Erythroblast (primary cell): ENCODE measurements around the gene OCA2.
A peak's percentile ranks its signal among the peaks of the same experiment; 100 is the strongest.

Experiments
- DNase-seq, 2 experiments: peaks; one replicate each; lab custom pipeline; 2025; lab: John Stamatoyannopoulos, UW
- GATA1 ChIP-seq: IDR thresholded peaks from 2 replicates; pipeline ENCODE4 v1.6.1; 2011; ENCODE audit warnings: low read depth, mild to moderate bottlenecking, control low read depth, low read length, moderate library complexity
- POLR2A ChIP-seq: IDR thresholded peaks from 2 replicates; pipeline ENCODE4 v1.6.1; 2011; ENCODE audit warnings: mild to moderate bottlenecking, low read length

Gene OCA2

GRCh38 chr15:28114114-28114455 is 15.0 kb upstream of the OCA2 start:
- DNase-seq = no peak

GRCh38 chr15:28113394-28114113 is 14.4 kb upstream of the OCA2 start:
- no peak for TF ChIP-seq GATA1
- TF ChIP-seq POLR2A = no peak
- no peak for DNase-seq

More at GRCh38 chr15:28114114-28114455, 15.0 kb upstream of the OCA2 start:
- no peak for TF ChIP-seq POLR2A

- no peak for DNase-seq
Measured at GRCh38 chr15:28112962-28113361, 13.8 kb upstream of the OCA2 start.

GRCh38 chr15:28112101-28112760 is 13.1 kb upstream of the OCA2 start:
- TF ChIP-seq GATA1 (no peak), POLR2A (no peak)
- no peak for DNase-seq

More at GRCh38 chr15:28112962-28113361, 13.8 kb upstream of the OCA2 start:
- no peak for TF ChIP-seq POLR2A
- no peak for TF ChIP-seq GATA1

- DNase-seq = no peak
- TF ChIP-seq POLR2A = no peak
- no peak for TF ChIP-seq GATA1
Measured at GRCh38 chr15:28111543-28111942, 12.4 kb upstream of the OCA2 start.

GRCh38 chr15:28110481-28110881 is 11.4 kb upstream of the OCA2 start:
- DNase-seq = no peak
- TF ChIP-seq POLR2A (no peak), GATA1 (no peak)

GRCh38 chr15:28109626-28110455 is 10.7 kb upstream of the OCA2 start:
- TF ChIP-seq GATA1 = no peak
- no peak for TF ChIP-seq POLR2A
- no peak for DNase-seq

GRCh38 chr15:28107904-28108275 is 8.8 kb upstream of the OCA2 start:
- DNase-seq = no peak
- TF ChIP-seq POLR2A = no peak
- no peak for TF ChIP-seq GATA1

GRCh38 chr15:28107111-28107903 is 8.2 kb upstream of the OCA2 start:
- TF ChIP-seq POLR2A (no peak), GATA1 (no peak)
- DNase-seq = no peak

- no peak for DNase-seq
- TF ChIP-seq GATA1 (no peak), POLR2A (no peak)
Measured at GRCh38 chr15:28106294-28107110, 7.4 kb upstream of the OCA2 start.

- no peak for TF ChIP-seq GATA1
- no peak for TF ChIP-seq POLR2A
- peak in 1 of 2 experiments; percentile 30 for DNase-seq
Measured at GRCh38 chr15:28105793-28106192, 6.7 kb upstream of the OCA2 start.

- TF ChIP-seq POLR2A (no peak), GATA1 (no peak)
- DNase-seq = no peak
Measured at GRCh38 chr15:28105224-28105791, 6.2 kb upstream of the OCA2 start.
